Measurements from ENCODE around the gene RALGPS1. TPM values are rescaled to one million over a fixed set of nuclear protein-coding genes. Genes with fewer than 3 reads are reported as not detected.

The RALGPS1 gene
- total RNA-seq, 1 experiment from 2014 or later, result 18.6 TPM

DNA sequence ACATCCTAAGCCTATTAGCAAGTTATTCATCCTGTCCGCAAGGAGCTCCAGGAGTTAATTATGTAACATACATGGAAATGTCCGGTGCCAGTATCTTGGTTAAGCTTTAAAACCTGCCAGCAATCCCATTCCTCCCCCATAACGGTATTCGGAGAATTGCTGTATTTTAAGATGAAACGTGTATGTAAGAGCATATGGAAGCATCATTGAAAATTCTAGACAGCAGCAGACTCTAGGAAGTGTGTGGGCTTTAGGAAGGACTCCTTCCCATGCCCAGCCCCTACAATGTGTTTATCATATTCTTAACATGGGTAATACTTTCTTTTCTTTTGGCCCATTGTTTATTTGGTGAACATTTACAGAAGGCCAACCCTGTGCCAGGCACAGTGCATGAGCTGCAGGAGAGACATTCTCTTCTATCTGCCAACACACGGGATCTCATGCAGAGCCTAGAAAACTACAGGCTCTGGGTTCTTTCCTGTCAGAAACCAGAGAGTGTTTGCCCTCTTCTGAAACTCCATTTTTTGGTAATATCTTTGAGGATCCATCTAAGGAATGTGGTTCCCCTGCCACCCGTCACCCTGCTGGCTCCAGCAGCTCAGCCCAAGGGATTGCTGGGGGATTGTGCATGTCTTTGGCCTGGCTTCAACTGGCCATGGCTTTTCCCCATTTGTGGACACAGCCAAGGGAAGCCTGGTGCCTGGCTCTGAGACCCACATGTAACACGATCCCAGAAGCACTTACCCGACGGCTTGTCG, 192.8 kb downstream of the RALGPS1 start:
- peaks cover 2 to 3% (median 3%) of the 10 kb centered on the region in 3 experiments; a peak in 4 of 7 replicates for H3K36me3 Mint-ChIP-seq (ENCODE audit: insufficient read depth in 1 of 3, low read depth in 3 of 3)
- no peak overlapping the region for H3K4me2 ChIP-seq (ENCODE audit: insufficient read depth, insufficient read length, low read length)
- H2AFZ ChIP-seq (ENCODE audit: low read length), result no peak overlapping the region
- no peak overlapping the region for H2BK5ac ChIP-seq (ENCODE audit: insufficient read length, low read length)
- TF ChIP-seq, protein P1, sequence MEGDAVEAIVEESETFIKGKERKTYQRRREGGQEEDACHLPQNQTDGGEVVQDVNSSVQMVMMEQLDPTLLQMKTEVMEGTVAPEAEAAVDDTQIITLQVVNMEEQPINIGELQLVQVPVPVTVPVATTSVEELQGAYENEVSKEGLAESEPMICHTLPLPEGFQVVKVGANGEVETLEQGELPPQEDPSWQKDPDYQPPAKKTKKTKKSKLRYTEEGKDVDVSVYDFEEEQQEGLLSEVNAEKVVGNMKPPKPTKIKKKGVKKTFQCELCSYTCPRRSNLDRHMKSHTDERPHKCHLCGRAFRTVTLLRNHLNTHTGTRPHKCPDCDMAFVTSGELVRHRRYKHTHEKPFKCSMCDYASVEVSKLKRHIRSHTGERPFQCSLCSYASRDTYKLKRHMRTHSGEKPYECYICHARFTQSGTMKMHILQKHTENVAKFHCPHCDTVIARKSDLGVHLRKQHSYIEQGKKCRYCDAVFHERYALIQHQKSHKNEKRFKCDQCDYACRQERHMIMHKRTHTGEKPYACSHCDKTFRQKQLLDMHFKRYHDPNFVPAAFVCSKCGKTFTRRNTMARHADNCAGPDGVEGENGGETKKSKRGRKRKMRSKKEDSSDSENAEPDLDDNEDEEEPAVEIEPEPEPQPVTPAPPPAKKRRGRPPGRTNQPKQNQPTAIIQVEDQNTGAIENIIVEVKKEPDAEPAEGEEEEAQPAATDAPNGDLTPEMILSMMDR (conservative IDR thresholded peaks at IDR 0.05), result no peak
- no peaks in the 10 kb centered on the region for H3K79me2 ChIP-seq (ENCODE audit: insufficient read depth, low read length)
- H3K9me3 ChIP-seq (ENCODE audit: control insufficient read depth, low read depth, low read length), result no peaks in the 10 kb centered on the region
- H3K23me2 ChIP-seq (ENCODE audit: insufficient read length, low read depth, low read length, poor library complexity, severe bottlenecking), result no peaks in the 10 kb centered on the region
- no peak overlapping the region for H3K4me3 Mint-ChIP-seq
- no peak overlapping the region for H3K23ac ChIP-seq (ENCODE audit: insufficient read length, low read depth, low read length)
- no peak overlapping the region for H4K5ac ChIP-seq (ENCODE audit: insufficient read length, low read depth, low read length)
- H3K9me3 Mint-ChIP-seq, result no peaks in the 10 kb centered on the region
- no peak overlapping the region for H3K18ac ChIP-seq (ENCODE audit: insufficient read length, low read depth, low read length)
- no peak overlapping the region for H2BK20ac ChIP-seq (ENCODE audit: low read depth, low read length, poor library complexity, severe bottlenecking)
- H3K14ac ChIP-seq (ENCODE audit: insufficient read depth, low read length), result no peak overlapping the region
- no peaks in the 10 kb centered on the region for H3K27me3 Mint-ChIP-seq (ENCODE audit: low read depth)
- H2BK12ac ChIP-seq (ENCODE audit: insufficient read length, low read depth, low read length), result no peak overlapping the region
- H2BK15ac ChIP-seq (ENCODE audit: low read depth, low read length), result no peak overlapping the region
- no CpG with 5 or more reads among the region's 11 CpGs for WGBS (ENCODE audit: extremely low coverage, insufficient read length, low lambda C conversion rate)
- no peaks in the 10 kb centered on the region for H3K79me1 ChIP-seq (ENCODE audit: insufficient read depth, low read depth, low read length, poor library complexity, severe bottlenecking)
- no peak overlapping the region for H4K91ac ChIP-seq (ENCODE audit: insufficient read length, low read depth, low read length)
- no peak overlapping the region for H2AK5ac ChIP-seq (ENCODE audit: insufficient read length, low read length)
- H3K56ac ChIP-seq (ENCODE audit: insufficient read length, low read depth, low read length), result no peak overlapping the region
- no peak overlapping the region for H2BK120ac ChIP-seq (ENCODE audit: low read depth, low read length, poor library complexity, severe bottlenecking)
- H3K9ac ChIP-seq (ENCODE audit: extremely low read depth, insufficient read length, low read length), result no peak overlapping the region
- H3T11ph ChIP-seq (ENCODE audit: low read length), result no peak overlapping the region
- no peak overlapping the region for H3K4ac ChIP-seq (ENCODE audit: low read depth, low read length)
- DNase-seq, result no peak
- no peak overlapping the region for H3K27ac Mint-ChIP-seq
- no peak overlapping the region for H3K27ac ChIP-seq (ENCODE audit: insufficient read length, low read depth, low read length)
- peaks cover 34 to 35% of the 10 kb centered on the region in 2 experiments for H3K4me1 Mint-ChIP-seq
- no peak overlapping the region for H4K8ac ChIP-seq (replicated peaks; ENCODE audit: insufficient read length, low read depth, low read length)
- peaks cover 9% of the 10 kb centered on the region; the same call in 1 of the 2 replicates for H3K4me1 ChIP-seq (ENCODE audit: insufficient read depth, low read length)
- H3K27me3 ChIP-seq (ENCODE audit: insufficient read depth, low read length), result no peaks in the 10 kb centered on the region
- no peaks in the 10 kb centered on the region for H4K20me1 ChIP-seq (ENCODE audit: control insufficient read depth, insufficient read depth, insufficient read length)

Data from H9 (cell line).